BLaER1 treated with 17β-estradiol and CSF1 and Interleukin-3, amounts not matched to agents 10 nM and 100 nM (cell line): ENCODE measurements around the gene HSD17B7.
"Not testable (repeated sequence)": the region's sequence is repeated elsewhere in the genome, so short reads cannot be mapped to it uniquely, and the experiment has no call there.

ENCODE experiments used
- H3K27ac ChIP-seq, 11 experiments: shearing (Covaris generic); formaldehyde crosslinking; 2 replicates each; pipeline ENCODE4 v1.8.1; 2022
- H3K27me3 ChIP-seq, 11 experiments: shearing (Covaris generic); formaldehyde crosslinking; 2 replicates each; pipeline ENCODE4 v1.8.1; 2022
- H3K36me3 ChIP-seq, 11 experiments: shearing (Covaris generic); formaldehyde crosslinking; 2 replicates each; pipeline ENCODE4 v1.8.1; 2022
- H3K4me1 ChIP-seq, 10 experiments: shearing (Covaris generic); formaldehyde crosslinking; 2 replicates each; pipeline ENCODE4 v1.8.1; 2022
- H3K4me2 ChIP-seq, 11 experiments: shearing (Covaris generic); formaldehyde crosslinking; 2 replicates each; pipeline ENCODE4 v1.8.1; 2022
- H3K4me3 ChIP-seq, 10 experiments: shearing (Covaris generic); formaldehyde crosslinking; 2 replicates each; pipeline ENCODE4 v1.8.1; 2022
- H3K9ac ChIP-seq, 11 experiments: shearing (Covaris generic); formaldehyde crosslinking; 2 replicates each; pipeline ENCODE4 v1.8.1; 2022
- H3K9me3 ChIP-seq, 11 experiments: shearing (Covaris generic); formaldehyde crosslinking; replicated peaks in 1 of 11; 2 replicates each; pipeline ENCODE4 v1.8.1; 2022
- H4K20me1 ChIP-seq, 11 experiments: shearing (Covaris generic); formaldehyde crosslinking; 2 replicates each; pipeline ENCODE4 v1.8.1; 2022
- Cebpa-rat ChIP-seq, 11 experiments: shearing (Covaris generic); IDR thresholded peaks; 2 replicates each; pipeline ENCODE4 v1.8.1; 2022

The HSD17B7 gene

GRCh38 chr1:162790303-162790984, at the start of gene HSD17B7:
Gene HSD17B7 (plus strand): TSS chr1:162790702. CDS start chr1:162790801, 99 bp downstream.
- H3K9me3 ChIP-seq, H4K20me1 ChIP-seq, H3K27me3 ChIP-seq, H3K4me1 ChIP-seq: not testable (repeated sequence)
- Histone ChIP-seq H3K9ac (peak within 1 kb of the TSS; percentile 52 to 73 (median 66); a peak in 18 of 22 replicates), H3K4me2 (peak within 1 kb of the TSS; percentile 61 to 80 (median 71)), H3K27ac (peak within 1 kb of the TSS; percentile 12 to 70 (median 55); a peak in 14 of 22 replicates), H3K36me3 (peaks cover 0 to 16% (median 6%) of the 10 kb centered on the region in 11 experiments; a peak in 12 of 22 replicates), H3K4me3 (peak within 1 kb of the TSS; percentile 54 to 71 (median 64))
- TF ChIP-seq Cebpa-rat (IDR thresholded peaks at IDR 0.05): peak in 3 of 11 experiments; percentile 19 to 40 (median 37); a peak in 1 of 22 replicates

- no peaks in the 10 kb centered on the region for H3K4me1 ChIP-seq
- H3K9me3 ChIP-seq: peaks cover 0 to 5% (median 0%) of the 10 kb centered on the region in 11 experiments; a peak in 1 of 22 replicates
- H3K4me3 ChIP-seq: no peak overlapping the region
- no peak overlapping the region for H3K27ac ChIP-seq
- H3K9ac ChIP-seq: no peak overlapping the region
- H3K4me2 ChIP-seq: no peak overlapping the region
- no peaks in the 10 kb centered on the region for H3K36me3 ChIP-seq
- no peaks in the 10 kb centered on the region for H4K20me1 ChIP-seq
- no peak for TF ChIP-seq Cebpa-rat (IDR thresholded peaks at IDR 0.05)
- H3K27me3 ChIP-seq: no peaks in the 10 kb centered on the region
These were observed 49.7 kb upstream of the HSD17B7 start for GRCh38 chr1:162740755-162741154.

- H3K4me3 ChIP-seq: no peak overlapping the region
- no peaks in the 10 kb centered on the region for H3K36me3 ChIP-seq
- H3K9ac ChIP-seq: no peak overlapping the region
- H3K4me1 ChIP-seq: no peaks in the 10 kb centered on the region
- H3K9me3 ChIP-seq: peaks cover 0 to 13% (median 6%) of the 10 kb centered on the region in 11 experiments; a peak in 3 of 22 replicates
- no peak overlapping the region for H3K4me2 ChIP-seq
- H3K27me3 ChIP-seq: no peaks in the 10 kb centered on the region
- no peak for TF ChIP-seq Cebpa-rat (IDR thresholded peaks at IDR 0.05)
- H3K27ac ChIP-seq: no peak overlapping the region
- H4K20me1 ChIP-seq: no peaks in the 10 kb centered on the region
These were observed 48.9 kb upstream of the HSD17B7 start for GRCh38 chr1:162741574-162741973.

- H3K4me1 ChIP-seq, H3K4me2 ChIP-seq, H3K27ac ChIP-seq, H3K27me3 ChIP-seq, H3K4me3 ChIP-seq, H3K9ac ChIP-seq, H4K20me1 ChIP-seq, H3K36me3 ChIP-seq: not testable (repeated sequence)
- H3K9me3 ChIP-seq: peaks cover 0 to 13% (median 3%) of the 10 kb centered on the region in 11 experiments; a peak in 4 of 22 replicates
These were observed 44.1 kb upstream of the HSD17B7 start for GRCh38 chr1:162746264-162746942.

GRCh38 chr1:162753001-162753658, 37.4 kb upstream of the HSD17B7 start:
- H4K20me1 ChIP-seq: no peaks in the 10 kb centered on the region
- no peaks in the 10 kb centered on the region for H3K27me3 ChIP-seq
- TF ChIP-seq Cebpa-rat (IDR thresholded peaks at IDR 0.05): no peak
- no peak overlapping the region for H3K4me2 ChIP-seq
- no peak overlapping the region for H3K9ac ChIP-seq
- no peaks in the 10 kb centered on the region for H3K36me3 ChIP-seq
- peaks cover 0 to 11% (median 6%) of the 10 kb centered on the region in 10 experiments; a peak in 10 of 20 replicates for H3K4me1 ChIP-seq
- no peak overlapping the region for H3K27ac ChIP-seq
- no peak overlapping the region for H3K4me3 ChIP-seq
- peaks cover 0 to 5% (median 0%) of the 10 kb centered on the region in 11 experiments; a peak in 1 of 22 replicates for H3K9me3 ChIP-seq

- Histone ChIP-seq H3K4me1 (peaks cover 0 to 11% (median 6%) of the 10 kb centered on the region in 10 experiments; a peak in 10 of 20 replicates), H3K36me3 (no peaks in the 10 kb centered on the region), H3K27me3 (no peaks in the 10 kb centered on the region), H3K27ac (no peak overlapping the region; a peak in 1 of 22 replicates), H3K4me2 (peak overlapping the region in 6 of 11 experiments; percentile 4 to 43 (median 28); a peak in 7 of 22 replicates), H4K20me1 (no peaks in the 10 kb centered on the region), H3K4me3 (no peak overlapping the region), H3K9me3 (peaks cover 0 to 5% (median 0%) of the 10 kb centered on the region in 11 experiments; a peak in 1 of 22 replicates), H3K9ac (no peak overlapping the region)
- no peak for TF ChIP-seq Cebpa-rat (IDR thresholded peaks at IDR 0.05)
These were observed 36.4 kb upstream of the HSD17B7 start for GRCh38 chr1:162753998-162754585.

- Histone ChIP-seq H3K4me3 (no peak overlapping the region), H3K27ac (no peak overlapping the region), H3K9ac (no peak overlapping the region), H3K9me3 (peaks cover 0 to 5% (median 0%) of the 10 kb centered on the region in 11 experiments; a peak in 1 of 22 replicates), H4K20me1 (no peaks in the 10 kb centered on the region), H3K4me2 (no peak overlapping the region), H3K36me3 (no peaks in the 10 kb centered on the region), H3K4me1 (peaks cover 0 to 11% (median 6%) of the 10 kb centered on the region in 10 experiments; a peak in 10 of 20 replicates), H3K27me3 (no peaks in the 10 kb centered on the region)
- no peak for TF ChIP-seq Cebpa-rat (IDR thresholded peaks at IDR 0.05)
These were observed 35.2 kb upstream of the HSD17B7 start for GRCh38 chr1:162755306-162755705.

GRCh38 chr1:162756523-162756922, 34.0 kb upstream of the HSD17B7 start:
- H3K9me3 ChIP-seq: no peaks in the 10 kb centered on the region
- no peak for TF ChIP-seq Cebpa-rat (IDR thresholded peaks at IDR 0.05)
- H3K36me3 ChIP-seq: no peaks in the 10 kb centered on the region
- no peak overlapping the region for H3K4me3 ChIP-seq
- no peak overlapping the region for H3K4me2 ChIP-seq
- H3K27me3 ChIP-seq: no peaks in the 10 kb centered on the region
- peaks cover 0 to 11% (median 6%) of the 10 kb centered on the region in 10 experiments; a peak in 10 of 20 replicates for H3K4me1 ChIP-seq
- no peaks in the 10 kb centered on the region for H4K20me1 ChIP-seq
- no peak overlapping the region for H3K9ac ChIP-seq
- no peak overlapping the region for H3K27ac ChIP-seq

- Histone ChIP-seq H3K27ac (no peak overlapping the region), H3K36me3 (no peaks in the 10 kb centered on the region)
These were observed 33.0 kb upstream of the HSD17B7 start for GRCh38 chr1:162757476-162757875.

More at GRCh38 chr1:162757476-162757875, 33.0 kb upstream of the HSD17B7 start:
- Histone ChIP-seq H3K9me3 (no peaks in the 10 kb centered on the region), H3K9ac (no peak overlapping the region), H3K27me3 (no peaks in the 10 kb centered on the region), H3K4me3 (no peak overlapping the region), H4K20me1 (no peaks in the 10 kb centered on the region), H3K4me2 (no peak overlapping the region), H3K4me1 (peaks cover 0 to 11% (median 6%) of the 10 kb centered on the region in 10 experiments; a peak in 10 of 20 replicates)
- no peak for TF ChIP-seq Cebpa-rat (IDR thresholded peaks at IDR 0.05)
